Panc1 (cell line): ENCODE data around the gene GDF11. TPM values are rescaled to one million over a fixed set of nuclear protein-coding genes. Genes with fewer than 3 reads are reported as not detected.

Experiments used
- ATAC-seq: fragments of 200-7000 bp; cut with Tn5 transposase; 2 replicates; pipeline ENCODE4 v1.9.1; 2020; ENCODE audit warnings: mild to moderate bottlenecking, moderate library complexity
- BruUV-seq: library from RNA; stranded (reverse); fragments of 400-500 nt; replicated peaks from 2 replicates; lab custom pipeline; 2021; lab: Mats Ljungman, UMichigan
- CTCF ChIA-PET: fragments of 300-600 bp; sonication (Branson Sonifier 250); formaldehyde crosslinking; loops from one replicate; lab custom pipeline; 2022; ENCODE audit warnings: antibody characterized with exemption; lab: Charles Lee
- POLR2A ChIA-PET: fragments of 300-600 bp; sonication (Branson Sonifier 250); formaldehyde crosslinking; loops from one replicate; lab custom pipeline; 2022; ENCODE audit warnings: antibody characterized with exemption; lab: Charles Lee
- DNase-seq: peaks from one replicate; pipeline ENCODE4 v3.0.0-alpha.2; 2010; ENCODE audit warnings: low read depth, low spot score
- H3K27ac ChIP-seq: 2 replicates; pipeline ENCODE4 v1.5.1; 2011; ENCODE audit warnings: mild to moderate bottlenecking, low read length, inconsistent platforms
- H3K27me3 ChIP-seq: fragments of 200-500 bp; sonication (Bioruptor generic); 2 replicates; pipeline ENCODE4 v1.6.0; 2014; ENCODE audit warnings: low read length, inconsistent platforms; ENCODE audit not compliant: control insufficient read depth, insufficient read depth
- H3K36me3 ChIP-seq: fragments of 200-500 bp; sonication (Bioruptor generic); 2 replicates; pipeline ENCODE4 v1.5.1; 2014; ENCODE audit warnings: inconsistent platforms, mild to moderate bottlenecking, low read length, moderate library complexity; ENCODE audit not compliant: control insufficient read depth, insufficient read depth
- H3K4me1 ChIP-seq: 2 replicates; pipeline ENCODE4 v1.5.1; 2011; ENCODE audit warnings: inconsistent platforms, mild to moderate bottlenecking, low read length, moderate library complexity; ENCODE audit not compliant: control insufficient read depth, insufficient read depth
- H3K4me3 ChIP-seq, 2 experiments: 2 replicates each; pipeline ENCODE4 v1.5.1; 2011 to 2012; ENCODE audit warnings: low read depth in 2 of 2, low read length in 2 of 2, mild to moderate bottlenecking in 2 of 2, inconsistent platforms in 1 of 2, moderate library complexity in 1 of 2
- H3K9me3 ChIP-seq: fragments of 200-500 bp; sonication (Bioruptor generic); 2 replicates; pipeline ENCODE4 v1.5.1; 2014; ENCODE audit warnings: low read depth, mild to moderate bottlenecking, inconsistent platforms, low read length, moderate library complexity; ENCODE audit not compliant: control insufficient read depth, insufficient read depth
- CTCF ChIP-seq: fragments of 450-650 bp; IDR thresholded peaks from 2 replicates; pipeline ENCODE4 v1.5.1; 2017; ENCODE audit warnings: mild to moderate bottlenecking
- POLR2AphosphoS5 ChIP-seq: IDR thresholded peaks from 2 replicates; pipeline ENCODE4 v1.6.1; 2012; ENCODE audit warnings: mild to moderate bottlenecking, low read depth, low read length, moderate library complexity
- REST ChIP-seq, 2 experiments: IDR thresholded peaks; 2 replicates each; pipeline ENCODE4 v1.6.1; 2011 to 2012; ENCODE audit warnings: low read depth in 2 of 2, control low read depth in 1 of 2, low read length in 1 of 2, mild to moderate bottlenecking in 1 of 2, moderate library complexity in 1 of 2; ENCODE audit not compliant: insufficient read depth in 1 of 2
- SIN3A ChIP-seq: IDR thresholded peaks from 2 replicates; pipeline ENCODE4 v1.6.1; 2012; ENCODE audit warnings: low read depth, mild to moderate bottlenecking, low read length, moderate library complexity, borderline replicate concordance; ENCODE audit not compliant: insufficient read depth
- TCF7L2 ChIP-seq: IDR thresholded peaks from 2 replicates; pipeline ENCODE4 v1.6.1; 2011; ENCODE audit warnings: mild to moderate bottlenecking, low read depth, low read length, inconsistent platforms
- in situ Hi-C: cut with HindIII; loops from 2 replicates; pipeline ENCODE4 v1.10.0; 2016; ENCODE audit warnings: low sequenced_read_pairs, low pct_unique_long_range_greater_than_20kb
- intact Hi-C: fragments of 100-400 bp; cut with micrococcal nuclease; formaldehyde crosslinking; loops from one replicate; pipeline ENCODE4 v1.10.0; 2022; ENCODE audit not compliant: unreplicated experiment
- total RNA-seq: library from RNA; stranded (reverse); gene quantifications from one replicate; pipeline ENCODE4 v1.2.1, GENCODE V29; 2021; ENCODE audit not compliant: unreplicated experiment

The GDF11 gene
- total RNA-seq, 1 experiment from 2014 or later = 11.8 TPM

GRCh38 chr12:55746913-55747231 lies 4.0 kb downstream of the GDF11 start:
- TF ChIP-seq POLR2AphosphoS5 = no peak
- TF ChIP-seq SIN3A = no peak
- TF ChIP-seq TCF7L2 = no peak
- TF ChIP-seq CTCF = no peak
- no peak for TF ChIP-seq REST (IDR thresholded peaks at IDR 0.05; ENCODE audit: insufficient read depth in 1 of 2, low read depth in 2 of 2, low read length in 1 of 2)
- in situ Hi-C loops (no loop called here), intact Hi-C loops (loop anchor here (10.0 kb wide), 1 partner anchor 198 kb away; no protein-coding TSS in a partner anchor)
- H3K36me3 ChIP-seq = no peaks in the 10 kb centered on the region
- ATAC-seq (no peak), DNase-seq (no peak)
- no peaks in the 10 kb centered on the region for H3K27me3 ChIP-seq
- no peaks in the 10 kb centered on the region for H3K9me3 ChIP-seq
- ChIA-PET CTCF (interaction anchor here (0.5 to 0.7 kb wide), 2 partner anchors 80 to 294 kb away, joined by 7 to 19 read pairs; no protein-coding TSS in a partner anchor), POLR2A (no interaction called here)
- H3K4me1 ChIP-seq = peaks cover 24% of the 10 kb centered on the region
- no TSS peak for BruUV-seq
- no peak overlapping the region for H3K27ac ChIP-seq
- no peak overlapping the region for H3K4me3 ChIP-seq

DNA sequence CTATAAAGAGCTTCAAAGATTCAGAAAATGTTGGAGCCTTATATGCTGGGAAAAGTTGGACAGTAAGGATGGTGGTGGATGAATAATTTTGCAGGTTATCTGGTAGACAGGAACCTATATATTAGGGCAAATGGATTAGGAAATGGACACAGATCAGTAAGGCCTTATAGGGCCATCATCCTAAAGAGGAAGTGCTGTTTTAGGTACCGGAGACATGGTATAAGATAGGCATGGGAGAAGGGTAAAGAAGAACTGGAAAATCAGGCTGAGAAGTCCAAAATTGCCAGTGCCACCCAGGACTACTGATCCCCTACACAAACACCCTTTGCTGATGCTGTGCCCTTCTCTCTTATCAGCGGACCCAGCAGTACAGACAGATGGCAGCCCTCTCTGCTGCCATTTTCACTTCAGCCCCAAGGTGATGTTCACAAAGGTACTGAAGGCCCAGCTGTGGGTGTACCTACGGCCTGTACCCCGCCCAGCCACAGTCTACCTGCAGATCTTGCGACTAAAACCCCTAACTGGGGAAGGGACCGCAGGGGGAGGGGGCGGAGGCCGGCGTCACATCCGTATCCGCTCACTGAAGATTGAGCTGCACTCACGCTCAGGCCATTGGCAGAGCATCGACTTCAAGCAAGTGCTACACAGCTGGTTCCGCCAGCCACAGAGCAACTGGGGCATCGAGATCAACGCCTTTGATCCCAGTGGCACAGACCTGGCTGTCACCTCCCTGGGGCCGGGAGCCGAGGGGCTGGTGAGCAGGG lies 5.5 kb downstream of the GDF11 start:
- CTCF ChIA-PET = no interaction called here
- no TSS peak for BruUV-seq
- POLR2A ChIA-PET = no interaction called here
- H3K27me3 ChIP-seq = no peaks in the 10 kb centered on the region
- intact Hi-C loops = loop anchor here (10.0 kb wide), 1 partner anchor 196 kb away; no protein-coding TSS in a partner anchor
- in situ Hi-C loops = no loop called here
- DNase-seq (no peak), ATAC-seq (no peak)
- no peak overlapping the region for H3K4me3 ChIP-seq
- no peak overlapping the region for H3K27ac ChIP-seq
- H3K9me3 ChIP-seq = no peaks in the 10 kb centered on the region
- peaks cover 19% of the 10 kb centered on the region for H3K4me1 ChIP-seq
- H3K36me3 ChIP-seq = 0 out of 2 replicates have a peak, but pooled peaks cover 3% of the 10 kb centered on the region
- TF ChIP-seq REST (IDR thresholded peaks at IDR 0.05; ENCODE audit: insufficient read depth in 1 of 2, low read depth in 2 of 2, low read length in 1 of 2) (no peak), CTCF (no peak), SIN3A (no peak), POLR2AphosphoS5 (no peak; the same call in 1 of the 2 replicates), TCF7L2 (no peak)
